BJ (cell line): ENCODE results near the gene IMPA2. TPM values are rescaled to one million over a fixed set of nuclear protein-coding genes. Genes with fewer than 3 reads are reported as not detected.

Experiments used
- CTCF ChIA-PET: fragments of 350-600 bp; formaldehyde crosslinking; extraction: SDS; loops from one replicate; lab custom pipeline; 2021; ENCODE audit warnings: antibody characterized with exemption, inconsistent platforms; lab: Yijun Ruan, JAX
- POLR2A ChIA-PET: fragments of 300-600 bp; sonication (Branson Sonifier 250); formaldehyde crosslinking; extraction: SDS; loops from one replicate; lab custom pipeline; 2021; ENCODE audit warnings: antibody characterized with exemption; lab: Charles Lee
- DNase-seq: peaks from one replicate; pipeline ENCODE4 v3.0.0-alpha.2; 2011; ENCODE audit warnings: low read depth
- H3K27me3 ChIP-seq: 2 replicates; pipeline ENCODE4 v1.6.0; 2011; ENCODE audit warnings: low read length; ENCODE audit not compliant: control insufficient read depth, insufficient read depth
- H3K36me3 ChIP-seq: 2 replicates; pipeline ENCODE4 v1.5.1; 2011; ENCODE audit warnings: low read length; ENCODE audit not compliant: control insufficient read depth, insufficient read depth
- H3K4me3 ChIP-seq: 2 replicates; pipeline ENCODE4 v1.5.1; 2011; ENCODE audit warnings: low read depth, mild to moderate bottlenecking, control low read depth, low read length
- polyA plus RNA-seq: library from polyadenylated mRNA; depleted of rRNA; stranded (reverse); fragments of >200 nt; gene quantifications from 2 replicates; pipeline ENCODE4 v1.2.3, GENCODE V29; 2011
- TF ChIP-seq, protein P1 (sequence below): IDR thresholded peaks from 2 replicates; pipeline ENCODE4 v1.5.1; 2011; ENCODE audit warnings: low read depth, mild to moderate bottlenecking, control low read depth, inconsistent platforms, low read length, moderate library complexity; ENCODE audit not compliant: insufficient read depth

IMPA2 gene
- polyA plus RNA-seq, 1 experiment, result 22.8 TPM

DNA sequence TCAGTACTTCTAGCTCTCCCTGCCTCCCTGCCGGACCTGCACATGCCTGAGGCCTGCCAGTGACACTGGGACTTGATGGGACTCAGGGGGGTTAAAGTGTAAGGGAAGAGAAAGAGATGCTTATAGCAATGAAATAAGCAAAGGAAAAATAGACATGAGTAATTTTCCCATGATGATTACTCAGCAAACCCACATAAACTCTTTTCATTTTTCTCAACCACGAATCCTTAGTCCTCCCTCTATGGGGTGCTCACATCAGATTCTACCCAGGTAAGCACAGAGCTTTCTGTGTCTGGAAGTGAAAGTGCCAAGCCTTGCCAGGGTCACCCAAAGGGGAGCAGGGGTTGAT, 67.5 kb downstream of the IMPA2 start:
- no peaks in the 10 kb centered on the region for H3K36me3 ChIP-seq
- ChIA-PET POLR2A (no interaction called here), CTCF (interaction anchor here (0.8 to 3.5 kb wide), 4 partner anchors 10 to 149 kb away, joined by 3 to 20 read pairs (median 4); no protein-coding TSS in a partner anchor)
- DNase-seq, result peak; percentile 28
- TF ChIP-seq, protein P1, sequence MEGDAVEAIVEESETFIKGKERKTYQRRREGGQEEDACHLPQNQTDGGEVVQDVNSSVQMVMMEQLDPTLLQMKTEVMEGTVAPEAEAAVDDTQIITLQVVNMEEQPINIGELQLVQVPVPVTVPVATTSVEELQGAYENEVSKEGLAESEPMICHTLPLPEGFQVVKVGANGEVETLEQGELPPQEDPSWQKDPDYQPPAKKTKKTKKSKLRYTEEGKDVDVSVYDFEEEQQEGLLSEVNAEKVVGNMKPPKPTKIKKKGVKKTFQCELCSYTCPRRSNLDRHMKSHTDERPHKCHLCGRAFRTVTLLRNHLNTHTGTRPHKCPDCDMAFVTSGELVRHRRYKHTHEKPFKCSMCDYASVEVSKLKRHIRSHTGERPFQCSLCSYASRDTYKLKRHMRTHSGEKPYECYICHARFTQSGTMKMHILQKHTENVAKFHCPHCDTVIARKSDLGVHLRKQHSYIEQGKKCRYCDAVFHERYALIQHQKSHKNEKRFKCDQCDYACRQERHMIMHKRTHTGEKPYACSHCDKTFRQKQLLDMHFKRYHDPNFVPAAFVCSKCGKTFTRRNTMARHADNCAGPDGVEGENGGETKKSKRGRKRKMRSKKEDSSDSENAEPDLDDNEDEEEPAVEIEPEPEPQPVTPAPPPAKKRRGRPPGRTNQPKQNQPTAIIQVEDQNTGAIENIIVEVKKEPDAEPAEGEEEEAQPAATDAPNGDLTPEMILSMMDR, result no peak
- no peak overlapping the region for H3K4me3 ChIP-seq
- H3K27me3 ChIP-seq, result no peaks in the 10 kb centered on the region

DNA sequence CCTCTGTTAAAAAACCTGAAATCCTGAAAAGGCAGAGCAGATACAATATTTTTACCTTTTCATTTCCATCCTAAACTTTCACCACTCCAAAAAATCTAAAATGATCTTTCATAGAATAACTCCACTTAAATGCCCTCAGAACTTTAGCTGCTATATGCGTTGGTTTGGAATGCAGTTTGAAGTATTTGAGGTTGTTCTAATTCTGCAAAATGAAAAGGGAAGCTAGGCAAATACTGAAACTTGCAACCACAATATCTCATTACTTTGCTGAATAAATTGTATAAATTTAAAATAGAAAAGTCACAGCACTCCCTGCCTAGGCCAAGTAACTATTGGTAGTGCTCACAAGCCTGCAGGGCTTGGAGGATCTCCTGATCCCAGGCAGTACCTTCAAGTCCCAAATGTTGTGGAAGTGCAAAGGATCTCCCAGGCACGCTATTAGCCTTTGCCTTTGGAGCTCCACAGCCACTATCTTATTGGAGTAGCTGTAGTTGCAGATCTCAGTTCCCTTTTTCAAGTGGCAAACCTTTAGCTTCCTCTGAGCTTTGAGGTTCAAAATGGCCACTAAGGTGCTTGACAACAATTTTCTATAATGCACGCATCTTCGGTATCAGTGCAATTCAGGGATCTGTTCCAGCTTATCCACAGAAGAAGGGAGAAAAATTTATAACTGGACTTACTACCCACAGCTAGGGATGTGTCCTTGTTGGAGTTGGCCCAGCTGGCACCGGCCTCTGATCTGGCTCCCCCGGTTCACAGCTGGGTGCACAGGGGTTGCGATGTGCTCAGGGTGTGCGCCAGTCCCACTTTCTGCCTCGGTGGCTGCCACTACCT, 68.9 kb downstream of the IMPA2 start:
- TF ChIP-seq, protein P1, result no peak
- Histone ChIP-seq H3K4me3 (no peak overlapping the region), H3K27me3 (no peaks in the 10 kb centered on the region), H3K36me3 (no peaks in the 10 kb centered on the region)
- ChIA-PET CTCF (interaction anchor here (0.9 to 3.5 kb wide), 4 partner anchors 12 to 318 kb away, joined by 3 to 20 read pairs (median 4); no protein-coding TSS in a partner anchor), POLR2A (no interaction called here)
- no peak for DNase-seq

- CTCF ChIA-PET, result interaction anchor here (2.5 kb wide), 1 partner anchor 14 kb away, joined by 12 read pairs; no protein-coding TSS in a partner anchor
- Histone ChIP-seq H3K36me3 (no peaks in the 10 kb centered on the region), H3K27me3 (no peaks in the 10 kb centered on the region), H3K4me3 (no peak overlapping the region)
- TF ChIP-seq, protein P1, result no peak
- POLR2A ChIA-PET, result no interaction called here
- no peak for DNase-seq
Observed at GRCh38 chr18:12052866-12053265, 71.6 kb downstream of the IMPA2 start.

DNA sequence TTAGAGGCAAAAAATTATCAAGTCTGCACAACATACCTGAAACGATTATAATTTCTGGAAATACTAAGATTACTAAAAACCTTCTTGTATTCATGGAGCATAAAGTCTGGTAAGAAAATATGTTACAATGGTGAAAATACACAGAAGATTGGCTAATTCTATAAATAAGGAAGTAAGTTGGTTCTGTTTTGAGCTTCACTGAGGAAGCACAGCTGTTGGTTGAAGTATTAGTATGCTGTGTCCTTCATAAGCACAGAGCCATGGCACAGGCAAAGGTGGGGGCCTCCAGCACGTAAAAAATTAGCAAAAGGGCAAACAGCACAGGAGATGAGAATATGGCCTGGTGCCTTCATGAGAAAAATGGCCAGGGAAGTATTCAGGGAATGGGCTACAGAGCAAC, 72.0 kb downstream of the IMPA2 start:
- Histone ChIP-seq H3K4me3 (no peak overlapping the region), H3K36me3 (no peaks in the 10 kb centered on the region), H3K27me3 (no peaks in the 10 kb centered on the region)
- POLR2A ChIA-PET, result no interaction called here
- TF ChIP-seq, protein P1, result no peak
- CTCF ChIA-PET, result interaction anchor here (2.5 kb wide), 1 partner anchor 14 kb away, joined by 12 read pairs; no protein-coding TSS in a partner anchor
- DNase-seq, result no peak

DNA sequence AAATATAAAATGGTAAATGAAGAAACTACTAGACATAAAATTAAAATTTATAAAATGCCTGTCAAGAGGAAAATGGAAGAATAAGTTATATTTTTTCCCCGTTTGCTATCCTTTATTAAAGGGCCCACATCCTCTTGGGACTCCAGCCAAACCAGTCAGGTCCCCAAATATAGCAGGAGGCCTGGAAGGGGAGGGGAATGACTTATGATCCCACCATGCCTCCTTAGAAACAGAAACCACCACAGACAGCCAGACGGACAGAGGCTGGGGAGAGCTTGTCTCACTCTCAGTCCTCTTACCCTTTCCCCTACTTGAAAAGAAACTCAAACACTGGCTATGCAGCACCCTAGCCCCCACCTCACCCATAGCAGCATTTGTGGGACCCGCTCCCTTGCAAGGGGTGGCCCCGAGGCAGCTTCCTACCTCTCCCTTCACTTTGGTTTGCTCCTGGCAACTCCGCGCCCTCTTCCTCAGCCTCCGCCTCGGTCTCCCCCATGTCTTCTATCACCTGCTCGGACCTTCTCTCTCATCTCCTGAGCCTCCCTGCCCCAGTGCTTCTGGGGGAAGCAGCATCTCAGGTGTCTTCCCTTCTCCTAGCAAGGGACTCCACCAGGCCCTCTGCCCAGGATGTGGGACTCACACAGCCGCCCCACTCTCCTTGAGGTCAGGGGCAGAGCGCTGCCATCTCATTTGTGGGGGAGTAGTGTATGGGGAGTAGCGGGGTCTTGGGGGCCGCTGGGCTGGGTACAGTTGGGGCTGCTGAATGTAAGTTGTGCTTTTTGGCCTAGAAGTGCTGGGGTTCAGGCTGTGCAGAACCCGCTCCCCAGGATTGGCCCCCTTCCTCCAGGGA, 75.0 kb downstream of the IMPA2 start:
- DNase-seq, result no peak
- TF ChIP-seq, protein P1, result no peak
- Histone ChIP-seq H3K4me3 (no peak overlapping the region), H3K36me3 (no peaks in the 10 kb centered on the region), H3K27me3 (no peaks in the 10 kb centered on the region)
- ChIA-PET CTCF (interaction anchor here (1.2 kb wide), 1 partner anchor 18 kb away, joined by 3 read pairs; no protein-coding TSS in a partner anchor), POLR2A (no interaction called here)
